H1 (cell line): Measurements from ENCODE around the gene VAT1L. TPM values are rescaled to one million over a fixed set of nuclear protein-coding genes. Genes with fewer than 3 reads are reported as not detected.

Experiments
- CTCF ChIA-PET: fragments of 300-600 bp; sonication (Branson Sonifier 250); formaldehyde crosslinking; loops from one replicate; lab custom pipeline; 2021; ENCODE audit not compliant: partially characterized antibody; lab: Charles Lee
- POLR2A ChIA-PET: fragments of 300-600 bp; sonication (Branson Sonifier 250); formaldehyde crosslinking; loops from one replicate; lab custom pipeline; 2021; ENCODE audit warnings: inconsistent platforms; ENCODE audit not compliant: partially characterized antibody; lab: Charles Lee
- DNase-seq, 2 experiments: peaks; one replicate each; pipeline versions ENCODE4 v3.0.0 to v3.0.0-alpha.2; 2010 to 2022; ENCODE audit warnings: low spot score in 2 of 2, low read depth in 1 of 2, mixed read lengths in 1 of 2
- FAIRE-seq: peaks from 2 replicates; lab custom pipeline; 2011; peaks lifted over from hg19 to GRCh38; lab: Jason Lieb, UNC
- H2AFZ ChIP-seq: 2 replicates; pipeline ENCODE4 v1.8.1; 2012; ENCODE audit warnings: low read length, inconsistent platforms
- H2AK5ac ChIP-seq: 2 replicates; pipeline ENCODE4 v1.6.1; 2013; ENCODE audit warnings: low read depth, low read length
- H2BK120ac ChIP-seq: replicated peaks from 2 replicates; pipeline ENCODE3; 2013; ENCODE audit warnings: low read depth, low read length, inconsistent platforms
- H2BK12ac ChIP-seq: 2 replicates; pipeline ENCODE4 v1.6.1; 2013; ENCODE audit warnings: low read depth, low read length
- H2BK15ac ChIP-seq: 2 replicates; pipeline ENCODE4 v1.6.1; 2013; ENCODE audit warnings: low read length
- H2BK20ac ChIP-seq: 2 replicates; pipeline ENCODE4 v1.6.1; 2013; ENCODE audit warnings: low read length
- H2BK5ac ChIP-seq: 2 replicates; pipeline ENCODE4 v1.6.1; 2013; ENCODE audit warnings: low read depth, low read length
- H3K14ac ChIP-seq: 2 replicates; pipeline ENCODE4 v1.6.1; 2013; ENCODE audit warnings: inconsistent platforms; ENCODE audit not compliant: insufficient read length
- H3K18ac ChIP-seq: 2 replicates; pipeline ENCODE4 v1.6.1; 2013; ENCODE audit warnings: low read length; ENCODE audit errors: extremely low read depth
- H3K23ac ChIP-seq: 2 replicates; pipeline ENCODE4 v1.6.1; 2013; ENCODE audit warnings: inconsistent platforms; ENCODE audit not compliant: insufficient read length
- H3K23me2 ChIP-seq: 2 replicates; pipeline ENCODE4 v1.6.1; 2013; ENCODE audit warnings: low read depth, low read length
- H3K27ac ChIP-seq: 2 replicates; pipeline ENCODE4 v1.6.1; 2011; ENCODE audit warnings: low read depth, low read length, inconsistent platforms
- H3K27me3 ChIP-seq, 4 experiments: replicated peaks in 1 of 4; 1 replicate in 1 of 4; 2 replicates in 3 of 4; pipeline versions ENCODE4 v1.6.1 to v1.8.1; 2011 to 2013; ENCODE audit warnings: low read length in 3 of 4, mild to moderate bottlenecking in 3 of 4, inconsistent platforms in 2 of 4, mixed read lengths in 2 of 4, moderate library complexity in 1 of 4; ENCODE audit not compliant: control insufficient read depth in 3 of 4, insufficient read depth in 3 of 4; ENCODE audit errors: extremely low read depth in 1 of 4
- H3K36me3 ChIP-seq, 4 experiments: 2 replicates each; pipeline versions ENCODE4 v1.6.1 to v1.8.1; 2011 to 2013; ENCODE audit warnings: mild to moderate bottlenecking in 4 of 4, low read length in 3 of 4, moderate library complexity in 2 of 4, control low read depth in 1 of 4, inconsistent platforms in 1 of 4; ENCODE audit not compliant: insufficient read depth in 4 of 4, control insufficient read depth in 2 of 4
- H3K4ac ChIP-seq: replicated peaks from 2 replicates; pipeline ENCODE3; 2013; ENCODE audit warnings: low read length, low read depth, mixed read lengths, inconsistent platforms; ENCODE audit not compliant: insufficient read length
- H3K4me1 ChIP-seq, 4 experiments: replicated peaks in 1 of 4; 1 replicate in 1 of 4; 2 replicates in 3 of 4; pipeline versions ENCODE4 v1.6.1 to v1.8.1; 2011 to 2013; ENCODE audit warnings: low read length in 3 of 4, inconsistent platforms in 2 of 4, mixed read lengths in 1 of 4; ENCODE audit not compliant: insufficient read depth in 4 of 4, control insufficient read depth in 3 of 4
- H3K4me2 ChIP-seq, 2 experiments: 2 replicates each; pipeline versions ENCODE4 v1.6.1 to v1.8.1; 2011 to 2013; ENCODE audit warnings: low read depth in 2 of 2, low read length in 2 of 2, control low read depth in 1 of 2, inconsistent platforms in 1 of 2, mild to moderate bottlenecking in 1 of 2; ENCODE audit not compliant: insufficient read depth in 1 of 2
- H3K4me3 ChIP-seq, 4 experiments: fragments of 200-600, 300-600 bp in 1 of 4; sonication (generic), shearing (Covaris generic), sonication (Bioruptor Twin) in 1 of 4; 2 replicates each; pipeline versions ENCODE4 v1.5.1 to v1.8.1; 2011 to 2016; ENCODE audit warnings: low read length in 4 of 4, low read depth in 3 of 4, control low read depth in 2 of 4, inconsistent platforms in 2 of 4, mild to moderate bottlenecking in 2 of 4, mixed read lengths in 1 of 4, moderate library complexity in 1 of 4; ENCODE audit not compliant: insufficient read depth in 2 of 4; ENCODE audit errors: extremely low read depth in 1 of 4
- H3K56ac ChIP-seq: replicated peaks from 2 replicates; pipeline ENCODE3; 2013; ENCODE audit warnings: low read depth, mild to moderate bottlenecking, mixed read lengths, low read length, inconsistent platforms; ENCODE audit not compliant: insufficient read length
- H3K79me1 ChIP-seq: 2 replicates; pipeline ENCODE4 v1.6.1; 2013; ENCODE audit warnings: low read depth, low read length, control low read depth
- H3K79me2 ChIP-seq, 2 experiments: 2 replicates each; pipeline versions ENCODE4 v1.6.1 to v1.8.1; 2012 to 2013; ENCODE audit warnings: low read length in 2 of 2, mild to moderate bottlenecking in 2 of 2, inconsistent platforms in 1 of 2; ENCODE audit not compliant: insufficient read depth in 2 of 2, control insufficient read depth in 1 of 2
- H3K9ac ChIP-seq, 4 experiments: replicated peaks in 1 of 4; 1 replicate in 1 of 4; 2 replicates in 3 of 4; pipeline versions ENCODE4 v1.6.1 to v1.8.1; 2011 to 2013; ENCODE audit warnings: low read depth in 3 of 4, low read length in 3 of 4, control low read depth in 2 of 4, mild to moderate bottlenecking in 2 of 4, moderate library complexity in 2 of 4, inconsistent platforms in 1 of 4; ENCODE audit errors: extremely low read depth in 1 of 4
- H3K9me3 ChIP-seq, 2 experiments: 2 replicates each; pipeline versions ENCODE4 v1.6.1 to v1.8.1; 2012 to 2013; ENCODE audit warnings: mild to moderate bottlenecking in 2 of 2, moderate library complexity in 2 of 2, control low read depth in 1 of 2, inconsistent platforms in 1 of 2, low read depth in 1 of 2, low read length in 1 of 2, mixed read lengths in 1 of 2; ENCODE audit not compliant: insufficient read depth in 2 of 2
- H4K20me1 ChIP-seq, 2 experiments: replicated peaks in 1 of 2; 2 replicates each; pipeline versions ENCODE3 to v1.8.1; 2011 to 2013; ENCODE audit warnings: inconsistent platforms in 2 of 2, low read length in 2 of 2, mild to moderate bottlenecking in 1 of 2; ENCODE audit not compliant: insufficient read depth in 2 of 2, control insufficient read depth in 1 of 2
- H4K5ac ChIP-seq: 2 replicates; pipeline ENCODE4 v1.6.1; 2013; ENCODE audit warnings: low read length, low read depth, mixed read lengths, inconsistent platforms; ENCODE audit not compliant: insufficient read length
- H4K8ac ChIP-seq: 2 replicates; pipeline ENCODE4 v1.8.0; 2013; ENCODE audit warnings: mild to moderate bottlenecking, moderate library complexity, low read length, inconsistent platforms; ENCODE audit not compliant: insufficient read depth; ENCODE audit errors: extremely low read depth
- H4K91ac ChIP-seq: replicated peaks from 2 replicates; pipeline ENCODE3; 2013; ENCODE audit warnings: low read length, mixed read lengths, inconsistent platforms; ENCODE audit not compliant: insufficient read length
- CREB1 ChIP-seq: IDR thresholded peaks from 2 replicates; pipeline ENCODE4 v1.6.1; 2012; ENCODE audit warnings: inconsistent platforms
- EZH2 ChIP-seq: fragments of 200-600 bp; sonication (generic); IDR thresholded peaks from 2 replicates; pipeline ENCODE4 v1.7.1; 2012; ENCODE audit warnings: low read depth, mild to moderate bottlenecking, moderate library complexity, low read length, inconsistent platforms; ENCODE audit not compliant: severe bottlenecking
- HDAC6 ChIP-seq: IDR thresholded peaks from one replicate; pipeline ENCODE4 v1.7.1; 2012; ENCODE audit warnings: low read depth, mild to moderate bottlenecking, inconsistent platforms, low read length, moderate library complexity
- JUND ChIP-seq: IDR thresholded peaks from 2 replicates; pipeline ENCODE4 v1.6.1; 2011; ENCODE audit warnings: mild to moderate bottlenecking, improper control_type of control experiment, low read length
- KDM5A ChIP-seq: fragments of 200-600 bp; IDR thresholded peaks from 2 replicates; pipeline ENCODE4 v1.7.1; 2012; ENCODE audit warnings: mild to moderate bottlenecking, low read length, inconsistent platforms, mixed read lengths
- MAFK ChIP-seq: IDR thresholded peaks from 2 replicates; pipeline ENCODE4 v1.6.1; 2012; ENCODE audit warnings: low read depth, mild to moderate bottlenecking, improper control_type of control experiment, low read length
- POLR2A ChIP-seq, 2 experiments: IDR thresholded peaks; 1 replicate in 1 of 2; 2 replicates in 1 of 2; pipeline ENCODE4 v1.6.1; 2011; ENCODE audit warnings: low read depth in 2 of 2, low read length in 2 of 2, mild to moderate bottlenecking in 2 of 2; ENCODE audit errors: control extremely low read depth in 1 of 2
- POLR2AphosphoS5 ChIP-seq: IDR thresholded peaks from 2 replicates; pipeline ENCODE4 v1.6.1; 2011; ENCODE audit warnings: low read depth, low read length
- RFX5 ChIP-seq: IDR thresholded peaks from 2 replicates; pipeline ENCODE4 v1.6.1; 2011; ENCODE audit warnings: low read depth, low read length, improper control_type of control experiment, borderline replicate concordance
- RXRA ChIP-seq: IDR thresholded peaks from 2 replicates; pipeline ENCODE4 v1.6.1; 2011; ENCODE audit warnings: low read depth, mild to moderate bottlenecking, low read length, moderate library complexity; ENCODE audit not compliant: insufficient read depth
- SIN3A ChIP-seq, 2 experiments: IDR thresholded peaks in 1 of 2; conservative IDR thresholded peaks in 1 of 2; 2 replicates each; pipeline ENCODE4 v1.6.1; 2011 to 2012; ENCODE audit warnings: low read length in 2 of 2, improper control_type of control experiment in 1 of 2, low read depth in 1 of 2, mild to moderate bottlenecking in 1 of 2
- SP1 ChIP-seq: IDR thresholded peaks from 2 replicates; pipeline ENCODE4 v1.6.1; 2011; ENCODE audit warnings: low read depth, low read length
- SP2 ChIP-seq: IDR thresholded peaks from 2 replicates; pipeline ENCODE4 v1.6.1; 2012; ENCODE audit warnings: mild to moderate bottlenecking, low read length, inconsistent platforms
- TBP ChIP-seq: IDR thresholded peaks from 2 replicates; pipeline ENCODE4 v1.6.1; 2011; ENCODE audit warnings: low read depth, low read length, improper control_type of control experiment
- WGBS, 2 experiments: shearing (Covaris generic) in 1 of 2; methylation state at CpG; one replicate each; pipeline versions ENCODE4 v1.1.6 to v1.1.7; 2013 to 2015; ENCODE audit warnings: low lambda C conversion rate in 2 of 2, mixed read lengths in 2 of 2, inconsistent platforms in 1 of 2, low coverage in 1 of 2, missing lambda C conversion rate in 1 of 2; ENCODE audit not compliant: insufficient replicate concordance in 2 of 2, insufficient coverage in 1 of 2, insufficient read length in 1 of 2; ENCODE audit errors: extremely low coverage in 1 of 2, missing lambda C conversion rate in 1 of 2; 5-methylcytosine and 5-hydroxymethylcytosine counted together
- polyA plus RNA-seq, 7 experiments: library from polyadenylated mRNA; depleted of rRNA in 3 of 7; stranded (reverse) in 5 of 7; unstranded in 2 of 7; fragments of >200 nt in 5 of 7; fragments of 200-250 nt in 2 of 7; gene quantifications; 1 replicate in 5 of 7; 2 replicates in 1 of 7; 4 replicates in 1 of 7; pipeline versions ENCODE4 v1.2.1 to v1.2.3, GENCODE V29; 2011 to 2013; ENCODE audit warnings: missing spikeins in 2 of 7, mixed read lengths in 2 of 7
- total RNA-seq: library from RNA; stranded (reverse); fragmentation: NEBNext Ultra II Directional; extraction: Animal tissue kit (Norgen Biotek cat#: 25700); gene quantifications from 2 replicates; pipeline ENCODE4 v1.2.1, GENCODE V29; 2021

The VAT1L gene
- total and polyA plus RNA-seq, 2 of the 8 experiments (the other 6 are each of a cell fraction or from before 2014, with no cell fraction given), result 46.3 to 48.2 TPM

- H3K23me2 ChIP-seq, result no peaks in the 10 kb centered on the region
- no peaks in the 10 kb centered on the region for H3K79me2 ChIP-seq
- H2BK20ac ChIP-seq, result no peak overlapping the region
- H3K56ac ChIP-seq, result no peak overlapping the region
- H2BK5ac ChIP-seq, result no peak overlapping the region
- DNase-seq, result no peak
- no peak overlapping the region for H4K8ac ChIP-seq
- H3K27me3 ChIP-seq, result no peaks in the 10 kb centered on the region
- no peaks in the 10 kb centered on the region for H3K9me3 ChIP-seq
- peaks cover 0 to 3% (median 2%) of the 10 kb centered on the region in 4 experiments; a peak in 4 of 7 replicates for H3K4me1 ChIP-seq
- H4K91ac ChIP-seq, result no peak overlapping the region
- no peak overlapping the region for H3K27ac ChIP-seq
- H3K79me1 ChIP-seq, result no peaks in the 10 kb centered on the region; the same call in 1 of the 2 replicates
- H3K4ac ChIP-seq, result no peak overlapping the region
- H3K14ac ChIP-seq, result no peak overlapping the region
- no peak overlapping the region for H3K4me3 ChIP-seq
- no peak for FAIRE-seq
- no peak overlapping the region for H3K18ac ChIP-seq
- H2AK5ac ChIP-seq, result no peak overlapping the region
- H2BK120ac ChIP-seq, result no peak overlapping the region
- no peaks in the 10 kb centered on the region for H4K20me1 ChIP-seq
- no peak overlapping the region for H4K5ac ChIP-seq
- POLR2A ChIA-PET, result interaction anchor here (0.6 to 1.1 kb wide), 2 partner anchors 9 to 210 kb away, joined by 3 read pairs; no protein-coding TSS in a partner anchor
- H3K23ac ChIP-seq, result no peak overlapping the region
- CTCF ChIA-PET, result interaction anchor here (1.0 to 2.8 kb wide), 6 partner anchors 11 to 135 kb away, joined by 3 to 12 read pairs (median 4); no protein-coding TSS in a partner anchor
- peaks cover 2 to 7% (median 3%) of the 10 kb centered on the region in 4 experiments; a peak in 4 of 8 replicates for H3K36me3 ChIP-seq
- no peak overlapping the region for H2AFZ ChIP-seq
- H2BK12ac ChIP-seq, result no peak overlapping the region
- H2BK15ac ChIP-seq, result no peak overlapping the region
- H3K9ac ChIP-seq, result no peak overlapping the region
- 92% methylated on average over 2 of the region's 2 CpGs; no CpG with 5 or more reads in 1 of the 2 experiments for WGBS, 2 experiments
- H3K4me2 ChIP-seq, result no peak overlapping the region
- TF ChIP-seq HDAC6 (no peak), SP1 (no peak), POLR2A (IDR thresholded peaks at IDR 0.05; ENCODE audit: control extremely low read depth in 1 of 2, low read depth in 2 of 2, low read length in 2 of 2) (no peak), POLR2AphosphoS5 (no peak), TBP (no peak), MAFK (no peak), RXRA (no peak), RFX5 (no peak), KDM5A (no peak), SP2 (no peak), EZH2 (no peak), SIN3A (conservative IDR thresholded peaks at IDR 0.05 in 1 of 2, IDR thresholded peaks at IDR 0.05 in 1 of 2; ENCODE audit: low read depth in 1 of 2, low read length in 2 of 2) (no peak), JUND (no peak), CREB1 (no peak)
Observed at GRCh38 chr16:77868052-77868451, 79.7 kb downstream of the VAT1L start.
